ENCODE data around the gene SULF2.
"Not testable (repeated sequence)": the region's sequence is repeated elsewhere in the genome, so short reads cannot be mapped to it uniquely, and the experiment has no call there.

Gene SULF2

DNA sequence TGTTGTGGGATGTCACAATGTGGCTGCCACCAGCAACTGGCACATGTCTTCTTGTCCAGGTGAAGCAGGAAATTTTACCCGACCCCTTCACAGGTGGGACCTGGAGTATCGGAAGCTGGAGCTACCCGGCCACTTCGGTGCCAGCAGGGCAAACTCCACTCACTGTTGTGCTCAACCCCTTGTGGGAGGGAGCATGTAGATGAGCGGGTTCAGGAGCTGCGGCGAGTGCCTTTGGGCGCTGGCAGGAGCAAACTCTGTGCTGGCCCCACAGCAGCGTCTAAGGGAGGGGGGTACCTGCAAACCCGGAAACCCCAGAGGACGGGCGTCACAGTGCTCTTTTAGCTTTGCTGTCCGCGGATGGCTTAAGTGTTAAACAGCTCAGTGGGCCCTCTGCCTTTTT is 20.7 kb upstream of the SULF2 start:
- ChIA-PET CTCF (no interaction called here), POLR2A (no interaction called here)

DNA sequence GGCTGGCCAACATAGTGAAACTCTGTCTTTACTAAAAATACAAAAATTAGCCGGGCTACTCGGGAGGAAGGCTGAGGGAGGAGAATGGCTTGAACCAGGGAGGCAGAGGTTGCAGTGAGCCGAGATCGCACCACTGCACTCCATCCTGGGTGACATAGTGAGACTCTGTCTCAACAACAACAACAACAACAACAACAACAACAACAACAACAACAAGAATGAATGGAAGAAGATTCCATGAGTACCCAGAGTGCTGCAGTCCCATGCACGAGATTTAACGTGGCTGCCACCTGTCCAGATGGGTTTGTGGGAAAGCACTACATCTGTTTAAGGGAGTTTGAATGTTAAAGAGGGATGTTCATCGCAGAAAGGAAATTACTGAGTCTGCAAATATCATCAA is 19.7 kb upstream of the SULF2 start:
- DNase-seq (ENCODE audit: extremely low spot score); CTCF ChIA-PET; POLR2A ChIA-PET: not testable (repeated sequence)

More for the DNA sequence above, 20.7 kb upstream of the SULF2 start:
- no peak for TF ChIP-seq FOXA1 (IDR thresholded peaks at IDR 0.05)
- no peak for TF ChIP-seq ARNT (IDR thresholded peaks at IDR 0.05)
- no peak for TF ChIP-seq NFRKB (IDR thresholded peaks at IDR 0.05)
- no peak for TF ChIP-seq L3MBTL2 (conservative IDR thresholded peaks at IDR 0.05)
- no peak for TF ChIP-seq ZNF384 (IDR thresholded peaks at IDR 0.05)
- TF ChIP-seq SP1 (IDR thresholded peaks at IDR 0.05) = no peak
- TF ChIP-seq CTBP1 (IDR thresholded peaks at IDR 0.05; ENCODE audit: borderline replicate concordance) = no peak
- no peak for TF ChIP-seq LEF1 (IDR thresholded peaks at IDR 0.05; ENCODE audit: borderline replicate concordance)
- no peak for TF ChIP-seq BHLHE40 (IDR thresholded peaks at IDR 0.05; ENCODE audit: borderline replicate concordance)
- TF ChIP-seq TARDBP (IDR thresholded peaks at IDR 0.05) = no peak
- TF ChIP-seq, protein P1, sequence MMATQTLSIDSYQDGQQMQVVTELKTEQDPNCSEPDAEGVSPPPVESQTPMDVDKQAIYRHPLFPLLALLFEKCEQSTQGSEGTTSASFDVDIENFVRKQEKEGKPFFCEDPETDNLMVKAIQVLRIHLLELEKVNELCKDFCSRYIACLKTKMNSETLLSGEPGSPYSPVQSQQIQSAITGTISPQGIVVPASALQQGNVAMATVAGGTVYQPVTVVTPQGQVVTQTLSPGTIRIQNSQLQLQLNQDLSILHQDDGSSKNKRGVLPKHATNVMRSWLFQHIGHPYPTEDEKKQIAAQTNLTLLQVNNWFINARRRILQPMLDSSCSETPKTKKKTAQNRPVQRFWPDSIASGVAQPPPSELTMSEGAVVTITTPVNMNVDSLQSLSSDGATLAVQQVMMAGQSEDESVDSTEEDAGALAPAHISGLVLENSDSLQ (IDR thresholded peaks at IDR 0.05) = no peak
- no peak for TF ChIP-seq HDGF (IDR thresholded peaks at IDR 0.05; ENCODE audit: borderline replicate concordance)
- DNase-seq (ENCODE audit: extremely low spot score) = no peak

DNA sequence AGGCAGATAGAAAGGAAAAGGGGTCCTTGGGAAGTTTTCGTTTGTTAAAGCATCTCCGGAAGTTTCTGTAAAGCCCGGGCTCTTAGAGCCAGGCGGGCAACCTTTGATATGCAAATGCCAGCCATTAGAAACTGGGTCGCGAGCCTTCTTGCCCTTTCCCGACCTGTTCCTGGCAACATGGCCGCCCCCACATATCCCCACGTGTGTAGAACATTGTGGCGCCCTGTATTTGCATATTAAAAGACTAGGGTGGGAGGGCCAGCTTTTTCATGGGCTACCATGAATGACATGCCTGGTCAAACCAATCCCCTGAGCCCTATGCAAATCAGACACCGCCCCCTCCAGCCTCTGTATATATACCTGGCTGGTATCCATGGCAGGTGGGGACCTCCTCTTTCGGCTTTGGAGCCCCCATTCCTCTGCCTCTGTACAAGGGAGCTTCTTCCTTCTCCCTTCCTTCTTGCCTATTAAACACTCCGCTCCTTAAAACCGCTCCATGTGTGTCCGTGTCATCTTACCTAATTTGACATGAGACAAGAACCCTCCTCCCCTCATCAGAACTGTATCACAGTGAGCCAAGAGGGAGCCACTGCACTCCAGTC is 19.0 kb upstream of the SULF2 start:
- POLR2A ChIA-PET; DNase-seq (ENCODE audit: extremely low spot score); CTCF ChIA-PET: not testable (repeated sequence)

DNA sequence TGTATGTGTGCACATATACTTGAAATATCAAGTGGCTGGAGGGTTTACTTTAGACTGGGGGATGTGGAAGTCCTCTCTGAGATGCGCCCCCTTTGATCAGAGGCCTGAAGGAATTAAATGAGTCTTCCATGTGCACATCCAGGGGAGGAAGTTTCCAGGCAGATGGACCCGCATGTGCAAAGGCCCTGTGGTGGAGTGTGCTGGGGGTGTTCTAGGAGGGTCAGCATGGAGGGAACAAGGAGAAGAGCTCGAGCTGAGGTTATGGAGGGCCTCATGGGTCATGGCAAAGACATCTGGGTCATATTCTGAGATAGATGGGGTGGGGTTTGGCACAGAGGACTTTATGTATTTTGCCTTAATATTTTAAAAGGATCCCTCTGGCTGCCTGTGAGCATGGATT is 17.7 kb upstream of the SULF2 start:
- ChIA-PET CTCF (no interaction called here), POLR2A (no interaction called here)
- TF ChIP-seq BHLHE40 (IDR thresholded peaks at IDR 0.05; ENCODE audit: borderline replicate concordance) (no peak), CTBP1 (IDR thresholded peaks at IDR 0.05; ENCODE audit: borderline replicate concordance) (no peak), ZNF384 (IDR thresholded peaks at IDR 0.05) (no peak), ELF4 (IDR thresholded peaks at IDR 0.05) (no peak), L3MBTL2 (conservative IDR thresholded peaks at IDR 0.05) (no peak), NFRKB (IDR thresholded peaks at IDR 0.05) (no peak), SP1 (IDR thresholded peaks at IDR 0.05) (no peak), ARNT (IDR thresholded peaks at IDR 0.05) (no peak), FOXM1 (IDR thresholded peaks at IDR 0.05; ENCODE audit: borderline replicate concordance) (no peak)
- DNase-seq (ENCODE audit: extremely low spot score) = no peak

DNA sequence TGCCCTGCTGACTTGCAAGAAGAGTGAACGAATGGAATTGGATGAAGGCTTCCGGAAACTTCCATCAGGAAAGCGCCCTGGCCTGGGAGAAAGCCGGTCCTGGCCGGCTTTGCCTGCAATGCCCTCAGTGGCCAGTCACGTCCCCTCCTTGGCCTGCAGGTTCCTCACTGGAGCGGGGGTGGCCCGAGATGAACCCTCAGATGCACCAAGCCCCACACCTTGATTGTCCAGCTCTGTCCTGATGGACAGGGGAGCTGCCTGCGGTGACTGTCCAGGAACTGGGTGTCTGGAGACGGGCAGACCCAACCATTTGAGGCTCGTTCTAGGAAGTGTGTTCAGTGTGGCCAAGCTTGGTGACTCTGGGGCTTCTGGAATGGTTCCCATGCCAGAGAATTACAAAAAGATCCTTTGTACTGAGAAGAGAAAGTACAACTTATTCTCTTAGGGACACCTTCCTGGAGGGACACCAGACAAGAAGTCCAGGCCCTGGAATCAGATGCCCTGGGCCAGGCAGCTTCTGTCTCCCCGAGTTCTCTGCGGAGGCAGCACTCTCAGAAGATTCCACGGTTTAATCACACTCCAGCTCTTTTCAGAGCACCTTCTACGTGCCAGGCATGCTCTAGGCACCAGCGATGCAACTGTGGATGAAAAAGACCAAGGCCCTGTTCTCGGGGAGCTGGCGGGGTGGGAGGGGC is 17.1 kb upstream of the SULF2 start:
- DNase-seq (ENCODE audit: extremely low spot score) = no peak
- CTCF ChIA-PET = no interaction called here
- TF ChIP-seq ZNF384 (IDR thresholded peaks at IDR 0.05) (no peak), NFRKB (IDR thresholded peaks at IDR 0.05) (no peak), SP1 (IDR thresholded peaks at IDR 0.05) (no peak), BHLHE40 (IDR thresholded peaks at IDR 0.05; ENCODE audit: borderline replicate concordance) (no peak), CTBP1 (IDR thresholded peaks at IDR 0.05; ENCODE audit: borderline replicate concordance) (no peak), L3MBTL2 (conservative IDR thresholded peaks at IDR 0.05) (no peak), ARNT (IDR thresholded peaks at IDR 0.05) (no peak), HDGF (IDR thresholded peaks at IDR 0.05; ENCODE audit: borderline replicate concordance) (no peak), FOXK2 (IDR thresholded peaks at IDR 0.05) (no peak), FOXA1 (IDR thresholded peaks at IDR 0.05) (no peak), FOXM1 (IDR thresholded peaks at IDR 0.05; ENCODE audit: borderline replicate concordance) (no peak), TARDBP (IDR thresholded peaks at IDR 0.05) (no peak), ELF4 (IDR thresholded peaks at IDR 0.05) (no peak), SUZ12 (IDR thresholded peaks at IDR 0.05) (no peak)
- TF ChIP-seq, protein P1 (IDR thresholded peaks at IDR 0.05) = no peak
- POLR2A ChIA-PET = no interaction called here

DNA sequence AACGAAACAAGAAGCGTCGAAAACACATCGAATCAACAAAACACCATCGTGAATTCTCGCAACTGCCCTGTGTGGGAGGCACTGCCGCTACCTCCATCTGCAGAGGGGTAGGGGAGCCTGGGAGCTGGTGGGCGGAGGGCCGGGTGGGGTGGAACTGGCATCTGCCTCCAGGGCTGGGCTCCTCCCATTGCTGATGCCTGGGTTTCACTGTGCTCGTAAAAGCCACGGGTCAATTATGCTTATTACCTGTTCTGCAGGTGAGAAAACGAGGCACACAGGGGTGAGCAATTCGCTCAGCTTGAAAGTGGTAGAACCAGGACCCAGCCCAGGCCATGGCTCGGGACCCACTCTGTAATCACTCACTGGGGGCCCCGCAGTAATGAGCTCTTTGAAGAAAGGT is 16.5 kb upstream of the SULF2 start:
- TF ChIP-seq LEF1 (IDR thresholded peaks at IDR 0.05; ENCODE audit: borderline replicate concordance) = no peak
- no peak for TF ChIP-seq TARDBP (IDR thresholded peaks at IDR 0.05)
- TF ChIP-seq CTBP1 (IDR thresholded peaks at IDR 0.05; ENCODE audit: borderline replicate concordance) = no peak
- TF ChIP-seq HDGF (IDR thresholded peaks at IDR 0.05; ENCODE audit: borderline replicate concordance) = no peak
- no peak for TF ChIP-seq FOXK2 (IDR thresholded peaks at IDR 0.05)
- TF ChIP-seq ARNT (IDR thresholded peaks at IDR 0.05) = no peak
- ChIA-PET POLR2A (no interaction called here), CTCF (no interaction called here)

DNA sequence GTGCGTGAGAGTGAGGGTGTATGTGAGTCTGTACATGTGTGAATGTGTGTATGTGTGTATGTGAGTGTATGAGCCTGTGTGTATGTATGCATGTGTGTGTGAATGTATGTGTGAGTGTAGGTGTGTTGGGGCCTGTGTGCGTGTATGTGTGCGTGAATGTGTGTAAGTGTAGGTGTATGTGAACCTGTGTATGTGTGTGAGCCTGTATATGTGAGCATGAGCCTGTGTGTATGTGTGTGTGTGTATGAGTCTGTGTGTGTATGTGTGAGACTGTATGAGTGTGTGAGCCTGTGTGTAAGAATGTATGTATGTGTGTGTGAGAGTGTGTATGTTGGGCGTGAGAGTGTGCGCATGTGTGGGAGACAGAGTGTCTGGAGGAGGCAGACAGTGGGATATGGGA is 15.8 kb upstream of the SULF2 start:
- ChIA-PET CTCF (interaction anchor here (0.6 kb wide), 1 partner anchor 15 kb away, joined by 3 read pairs; no protein-coding TSS in a partner anchor), POLR2A (no interaction called here)
- DNase-seq (ENCODE audit: extremely low spot score) = no peak
- TF ChIP-seq NFRKB (IDR thresholded peaks at IDR 0.05) (no peak), FOXK2 (IDR thresholded peaks at IDR 0.05) (no peak), ARNT (IDR thresholded peaks at IDR 0.05) (no peak), CTBP1 (IDR thresholded peaks at IDR 0.05; ENCODE audit: borderline replicate concordance) (no peak), ZNF384 (IDR thresholded peaks at IDR 0.05) (no peak), SUZ12 (IDR thresholded peaks at IDR 0.05) (no peak), LEF1 (IDR thresholded peaks at IDR 0.05; ENCODE audit: borderline replicate concordance) (no peak), HDGF (IDR thresholded peaks at IDR 0.05; ENCODE audit: borderline replicate concordance) (no peak)

More for the DNA sequence above, 16.5 kb upstream of the SULF2 start:
- DNase-seq (ENCODE audit: extremely low spot score) = no peak
